GM12892 (cell line): ENCODE data around the gene GALT.

Source experiments
- DNase-seq: peaks from one replicate; pipeline ENCODE4 v3.0.0; 2011; ENCODE audit not compliant: insufficient read length
- FAIRE-seq: peaks from 2 replicates; lab custom pipeline; 2011; peaks lifted over from hg19 to GRCh38; lab: Jason Lieb, UNC
- POLR2A ChIP-seq: IDR thresholded peaks from 2 replicates; pipeline ENCODE4 v1.6.1; 2011; ENCODE audit warnings: low read depth, low read length, control low read depth
- POLR2AphosphoS5 ChIP-seq: IDR thresholded peaks from 2 replicates; pipeline ENCODE4 v1.6.1; 2011; ENCODE audit warnings: low read depth, low read length, control low read depth
- TAF1 ChIP-seq: IDR thresholded peaks from 2 replicates; pipeline ENCODE4 v1.6.1; 2011; ENCODE audit warnings: low read depth, mild to moderate bottlenecking, control low read depth, low read length, borderline replicate concordance

The GALT gene

GRCh38 chr9:34655394-34655793 is 8.9 kb downstream of the GALT start:
- DNase-seq (no peak), FAIRE-seq (no peak)
- TF ChIP-seq POLR2AphosphoS5 (no peak), TAF1 (no peak), POLR2A (no peak)

GRCh38 chr9:34656992-34657391 is 10.5 kb downstream of the GALT start:
- no peak for DNase-seq
- FAIRE-seq: no peak
- TF ChIP-seq POLR2AphosphoS5: no peak
- TF ChIP-seq TAF1: no peak
- no peak for TF ChIP-seq POLR2A

GRCh38 chr9:34658461-34658860 is 12.0 kb downstream of the GALT start:
- TF ChIP-seq POLR2A (no peak), POLR2AphosphoS5 (no peak), TAF1 (no peak)
- DNase-seq: no peak
- no peak for FAIRE-seq

GRCh38 chr9:34659592-34660253 is 13.2 kb downstream of the GALT start:
- no peak for DNase-seq
- TF ChIP-seq TAF1 (no peak), POLR2A (no peak), POLR2AphosphoS5 (no peak)
- FAIRE-seq: no peak

GRCh38 chr9:34662526-34663302 is 16.2 kb downstream of the GALT start, which contains the start of gene CCL27:
CCL27 (minus strand) TSS chr9:34662657; CDS start chr9:34662633, 24 bp downstream.
- DNase-seq (no peak), FAIRE-seq (peak; percentile 21)
- TF ChIP-seq POLR2AphosphoS5: no peak
- no peak for TF ChIP-seq POLR2A
- TF ChIP-seq TAF1: no peak

GRCh38 chr9:34663303-34663605 is 16.8 kb downstream of the GALT start:
- FAIRE-seq (no peak), DNase-seq (no peak)
- TF ChIP-seq POLR2AphosphoS5 (no peak), POLR2A (no peak), TAF1 (no peak)

- no peak for TF ChIP-seq TAF1
- no peak for TF ChIP-seq POLR2A
- TF ChIP-seq POLR2AphosphoS5: no peak
- DNase-seq (no peak), FAIRE-seq (peak; percentile 17)
Observed at GRCh38 chr9:34664281-34665066, 18.0 kb downstream of the GALT start.

- no peak for FAIRE-seq
- no peak for DNase-seq
- no peak for TF ChIP-seq TAF1
- TF ChIP-seq POLR2AphosphoS5: no peak
- no peak for TF ChIP-seq POLR2A
Observed at GRCh38 chr9:34665067-34665380, 18.5 kb downstream of the GALT start.

- DNase-seq (peak; percentile 80), FAIRE-seq (peak; percentile 90)
- TF ChIP-seq POLR2A (peak; percentile 37; the same call in 1 of the 2 replicates), POLR2AphosphoS5 (no peak), TAF1 (no peak)
Observed at GRCh38 chr9:34665381-34666250, 19.1 kb downstream of the GALT start.

- TF ChIP-seq POLR2AphosphoS5: no peak
- TF ChIP-seq TAF1: no peak
- TF ChIP-seq POLR2A: no peak
- DNase-seq: no peak
- no peak for FAIRE-seq
Observed at GRCh38 chr9:34669809-34670562, 23.5 kb downstream of the GALT start.

- no peak for TF ChIP-seq POLR2AphosphoS5
- no peak for TF ChIP-seq TAF1
- TF ChIP-seq POLR2A: no peak
- FAIRE-seq (no peak), DNase-seq (no peak)
Observed at GRCh38 chr9:34671307-34671706, 24.8 kb downstream of the GALT start.
